ENCODE measurements around the gene PFDN4. TPM values are rescaled to one million over a fixed set of nuclear protein-coding genes. Genes with fewer than 3 reads are reported as not detected.
"Not testable (repeated sequence)": the region's sequence is repeated elsewhere in the genome, so short reads cannot be mapped to it uniquely, and the experiment has no call there.

PFDN4 gene
- total RNA-seq, 3 donors from 2014 or later: 41.0 to 57.7 (median 52.1) TPM

DNA sequence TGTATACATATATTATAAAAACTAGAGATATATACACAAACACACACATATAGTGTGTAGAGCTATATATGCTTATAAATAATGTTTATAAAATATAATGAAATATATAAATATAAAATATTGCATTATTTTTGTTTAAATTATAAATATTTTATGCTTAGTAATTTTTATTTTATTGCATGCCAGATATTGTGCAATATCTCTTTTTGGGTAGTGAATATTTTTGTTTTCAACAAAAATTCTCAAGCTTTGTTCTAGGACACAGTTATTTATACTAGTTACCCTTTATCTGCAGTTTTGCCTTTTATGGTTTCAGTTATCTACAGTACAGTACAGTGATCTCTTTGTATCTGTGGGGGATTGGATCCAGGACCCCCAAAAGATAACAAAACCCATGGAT, 52.2 kb downstream of the PFDN4 start:
- Histone ChIP-seq H3K27ac (no peak overlapping the region), H3K27me3 (no peaks in the 10 kb centered on the region), H3K4me1 (no peaks in the 10 kb centered on the region), H3K4me3 (no peak overlapping the region), H3K36me3 (no peaks in the 10 kb centered on the region), H3K9me3 (no peaks in the 10 kb centered on the region)
- TF ChIP-seq POLR2A (IDR thresholded peaks at IDR 0.05): no peak
- no peak for TF ChIP-seq POLR2AphosphoS5 (IDR thresholded peaks at IDR 0.05)
- TF ChIP-seq CTCF (IDR thresholded peaks at IDR 0.05): no peak
- intact Hi-C loops (cut with DNase I; ENCODE audit: low total_unique reads): no loop called here
- DNase-seq (ENCODE audit: low spot score in 2 of 2): no peak

- TF ChIP-seq POLR2A (IDR thresholded peaks at IDR 0.05): no peak
- no peak for TF ChIP-seq CTCF (IDR thresholded peaks at IDR 0.05)
- TF ChIP-seq POLR2AphosphoS5 (IDR thresholded peaks at IDR 0.05): no peak
- Histone ChIP-seq H3K4me3 (no peak overlapping the region), H3K4me1 (peaks cover 0 to 1% of the 10 kb centered on the region in 2 donors), H3K27me3 (no peaks in the 10 kb centered on the region), H3K9me3 (no peaks in the 10 kb centered on the region), H3K27ac (no peak overlapping the region), H3K36me3 (no peaks in the 10 kb centered on the region)
- intact Hi-C loops (cut with DNase I; ENCODE audit: low total_unique reads): no loop called here
- no peak for DNase-seq (ENCODE audit: low spot score in 2 of 2)
Measured at GRCh38 chr20:54262671-54263070, 54.8 kb downstream of the PFDN4 start.

GRCh38 chr20:54263116-54263690, 55.3 kb downstream of the PFDN4 start:
- intact Hi-C loops (cut with DNase I; ENCODE audit: low total_unique reads): no loop called here
- TF ChIP-seq POLR2A (IDR thresholded peaks at IDR 0.05): no peak
- TF ChIP-seq CTCF (IDR thresholded peaks at IDR 0.05): no peak
- no peak for TF ChIP-seq POLR2AphosphoS5 (IDR thresholded peaks at IDR 0.05)
- H3K27ac ChIP-seq: no peak overlapping the region

GRCh38 chr20:54265791-54266190, 57.9 kb downstream of the PFDN4 start:
- intact Hi-C loops (cut with DNase I; ENCODE audit: low total_unique reads): not testable (repeated sequence)

More at GRCh38 chr20:54263116-54263690, 55.3 kb downstream of the PFDN4 start:
- Histone ChIP-seq H3K4me3 (no peak overlapping the region), H3K27me3 (no peaks in the 10 kb centered on the region), H3K36me3 (no peaks in the 10 kb centered on the region), H3K9me3 (no peaks in the 10 kb centered on the region), H3K4me1 (peaks cover 0 to 6% of the 10 kb centered on the region in 2 donors)
- DNase-seq (ENCODE audit: low spot score in 2 of 2): no peak

GRCh38 chr20:54266844-54267243, 59.0 kb downstream of the PFDN4 start:
- H3K9me3 ChIP-seq: no peaks in the 10 kb centered on the region
- H3K4me1 ChIP-seq: peaks cover 0 to 7% of the 10 kb centered on the region in 2 donors
- H3K27ac ChIP-seq: peak overlapping the region; percentile 66 to 72
- no peak overlapping the region for H3K4me3 ChIP-seq
- intact Hi-C loops (cut with DNase I; ENCODE audit: low total_unique reads): no loop called here
- no peak for DNase-seq (ENCODE audit: low spot score in 2 of 2)
- H3K36me3 ChIP-seq: no peaks in the 10 kb centered on the region
- no peaks in the 10 kb centered on the region for H3K27me3 ChIP-seq
- TF ChIP-seq CTCF (IDR thresholded peaks at IDR 0.05): no peak
- TF ChIP-seq POLR2A (IDR thresholded peaks at IDR 0.05): no peak
- TF ChIP-seq POLR2AphosphoS5 (IDR thresholded peaks at IDR 0.05): no peak

More at GRCh38 chr20:54265791-54266190, 57.9 kb downstream of the PFDN4 start:
- not testable (repeated sequence) for H3K9me3 ChIP-seq; H3K36me3 ChIP-seq; H3K4me3 ChIP-seq; DNase-seq (ENCODE audit: low spot score in 2 of 2); H3K27me3 ChIP-seq; H3K27ac ChIP-seq; H3K4me1 ChIP-seq

All from breast epithelium (tissue), 4 donors.